ENCODE data around the gene C1R.

Gene C1R

GRCh38 chr12:7092229-7092985 is at the start of gene C1R:
C1R (minus strand) TSS chr12:7092445; CDS start chr12:7092388, 57 bp downstream.
- DNase-seq, result peak; percentile 25

DNA sequence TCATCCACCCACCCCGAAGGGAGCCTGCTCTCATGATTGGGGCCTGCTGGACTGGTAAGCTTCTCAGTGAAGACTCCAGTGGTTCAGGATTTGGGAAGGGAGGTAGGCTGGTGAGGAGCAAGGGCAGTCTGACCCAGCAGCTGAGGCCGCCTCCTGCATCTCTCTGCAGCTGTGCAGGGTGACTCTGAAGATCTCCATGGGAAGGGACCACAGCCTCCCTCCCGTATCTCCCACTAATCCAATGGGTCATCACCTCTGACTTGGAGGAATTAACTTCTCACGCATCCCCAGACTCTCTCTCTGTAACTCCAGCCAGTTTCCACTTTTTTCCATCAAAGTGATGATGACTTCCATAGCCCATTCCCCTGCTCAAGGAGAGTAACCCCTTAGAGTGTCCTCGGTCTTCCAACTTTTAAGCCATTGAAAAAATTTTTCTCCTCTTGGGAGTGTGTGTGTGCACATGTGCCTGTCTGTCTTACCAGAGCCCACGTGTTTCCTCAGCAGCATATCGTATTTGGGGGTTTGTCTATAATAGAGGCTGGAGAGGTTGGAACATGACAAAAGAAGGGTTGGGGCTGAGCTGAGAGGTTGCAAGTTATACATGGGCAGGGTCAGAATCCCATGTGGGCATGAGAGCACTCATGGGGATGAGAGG is 49.2 kb upstream of the C1R start:
- no peak for DNase-seq

DNA sequence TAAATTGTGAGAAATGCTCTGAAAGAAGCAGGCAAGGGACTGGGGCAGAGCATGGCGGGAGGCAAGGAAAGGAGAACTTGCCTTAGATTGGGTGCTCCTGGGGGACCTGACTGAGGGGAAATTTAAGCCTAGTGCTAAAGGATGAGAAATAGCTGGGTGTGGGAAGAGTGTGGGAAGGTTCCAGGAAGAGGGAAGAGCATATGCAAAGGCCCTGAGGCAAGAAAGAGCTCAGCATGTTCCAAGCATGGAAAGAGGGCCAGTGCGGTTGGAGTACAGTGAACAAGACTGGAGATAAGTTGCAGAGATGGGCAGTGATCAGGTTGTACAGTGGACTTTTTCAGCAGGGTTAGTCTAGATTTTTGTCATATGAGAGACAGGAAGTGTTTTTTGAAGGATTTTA is 47.0 kb upstream of the C1R start:
- DNase-seq, result no peak

GRCh38 chr12:7137908-7138307 is 45.7 kb upstream of the C1R start:
- no peak for DNase-seq

DNA sequence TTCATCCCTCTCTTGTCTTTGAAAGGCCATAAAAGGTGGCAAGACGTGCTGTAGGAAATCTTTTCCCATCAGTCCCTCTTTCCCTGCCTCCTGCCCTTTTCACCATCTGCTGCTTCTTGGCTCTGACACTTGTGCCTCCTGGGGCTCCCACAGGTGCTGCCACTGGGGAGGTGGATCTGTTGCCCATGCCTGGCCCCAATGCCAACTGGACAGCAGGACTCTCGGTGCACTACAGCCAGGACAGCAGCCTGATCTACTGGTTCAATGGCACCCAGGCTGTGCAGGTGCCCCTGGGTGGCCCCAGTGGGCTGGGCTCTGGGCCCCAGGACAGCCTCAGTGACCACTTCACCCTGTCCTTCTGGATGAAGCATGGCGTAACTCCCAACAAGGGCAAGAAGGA is 44.4 kb upstream of the C1R start:
- DNase-seq, result no peak

DNA sequence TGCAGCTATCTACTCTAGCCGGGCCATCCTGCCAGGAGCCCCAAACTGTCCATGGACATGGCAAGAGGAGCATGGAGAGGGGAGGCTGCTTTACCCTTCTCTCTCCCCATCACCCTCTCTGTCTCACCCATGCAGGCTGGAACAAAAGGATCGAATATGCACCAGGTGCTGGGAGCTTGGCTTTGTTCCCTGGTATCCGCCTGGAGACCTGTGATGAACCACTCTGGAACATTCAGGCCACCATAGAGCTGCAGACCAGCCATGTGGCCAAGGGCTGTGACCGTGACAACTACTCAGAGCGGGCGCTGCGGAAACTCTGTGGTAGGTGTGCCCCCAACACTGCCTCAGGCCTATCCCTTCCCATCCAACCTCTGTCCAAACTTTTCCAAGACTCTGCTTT is 43.8 kb upstream of the C1R start:
- DNase-seq, result no peak

GRCh38 chr12:7134396-7135166 is 42.3 kb upstream of the C1R start:
- no peak for DNase-seq

- DNase-seq, result no peak
Measured at GRCh38 chr12:7131502-7131866, 39.2 kb upstream of the C1R start.

DNA sequence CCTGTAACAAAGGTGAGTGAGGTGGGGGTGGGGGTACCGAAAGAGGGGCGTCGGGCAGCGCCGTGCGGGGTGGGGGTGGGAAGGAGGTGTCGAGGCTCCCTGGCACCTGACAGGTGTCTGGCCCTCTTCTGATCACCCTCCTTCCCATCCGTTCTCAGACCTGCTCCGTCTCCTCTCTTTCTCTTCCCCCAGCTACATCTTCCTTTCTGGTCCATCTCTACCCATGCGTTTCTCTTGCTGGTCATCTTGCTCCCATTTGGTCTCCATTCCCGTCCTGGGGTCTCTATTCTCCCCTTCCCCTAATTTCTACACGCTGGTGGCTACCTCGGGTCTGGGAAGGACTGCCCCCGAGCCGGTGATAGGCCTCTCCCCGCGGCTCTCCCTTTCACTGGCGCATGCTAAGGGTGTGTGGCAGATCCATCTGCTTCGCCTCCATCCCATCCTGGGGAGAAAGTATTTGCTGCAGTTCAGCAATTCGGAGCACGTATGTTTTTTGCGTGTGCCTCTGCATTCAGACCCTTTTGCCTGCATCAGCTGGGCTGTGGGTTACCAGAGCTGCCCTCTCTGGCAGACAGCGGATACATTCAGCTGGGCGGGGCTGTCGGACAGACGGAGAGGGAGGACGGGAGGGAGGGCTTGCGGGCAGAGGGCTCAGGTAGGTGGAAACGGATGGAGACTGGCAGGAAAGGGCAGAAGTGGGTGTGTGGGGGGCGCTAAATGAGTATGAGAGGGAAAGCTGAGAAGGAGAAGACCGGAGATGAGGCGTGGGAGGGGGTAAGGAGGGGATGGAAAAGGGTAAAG is 38.7 kb upstream of the C1R start:
- DNase-seq, result peak; percentile 25

GRCh38 chr12:7129872-7130691 is 37.8 kb upstream of the C1R start, which contains the start of gene CLSTN3:
CLSTN3 (plus strand) TSS chr12:7130371; CDS start chr12:7130649, 278 bp downstream.
- DNase-seq, result peak; percentile 82

DNA sequence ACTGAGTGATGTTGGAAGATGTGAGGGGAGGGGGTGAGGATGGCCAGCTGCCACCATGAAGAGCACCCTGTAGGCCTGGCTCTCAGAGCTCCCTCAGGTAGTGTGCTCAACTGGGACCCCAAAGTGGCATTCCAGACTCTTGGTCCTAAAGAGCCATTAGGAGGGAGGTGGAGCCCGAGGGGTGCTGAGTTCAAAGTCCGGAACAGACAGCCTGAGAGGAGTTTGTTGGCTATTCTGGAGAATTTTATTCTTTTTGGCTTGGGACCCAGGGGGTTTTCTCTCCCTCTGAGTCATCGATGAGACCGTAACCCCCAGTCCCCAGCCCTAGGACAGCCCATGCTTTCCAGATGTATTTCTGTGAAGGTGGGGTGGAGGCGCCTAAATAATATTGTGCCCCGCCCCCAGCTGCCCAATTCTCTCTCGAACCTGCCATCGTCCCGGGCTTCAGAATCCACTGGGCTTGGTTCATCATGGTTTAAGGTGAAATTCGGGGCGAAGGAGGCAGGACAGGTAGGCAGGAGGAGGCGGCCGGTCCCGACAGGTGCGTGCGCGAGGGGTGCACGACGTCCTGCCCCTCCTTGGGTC is 37.1 kb upstream of the C1R start:
- DNase-seq, result no peak

GRCh38 chr12:7128681-7129286 is 36.5 kb upstream of the C1R start, which contains the start of gene RBP5:
RBP5 (minus strand) TSS chr12:7128889; CDS start chr12:7128775, 114 bp downstream.
- no peak for DNase-seq

DNA sequence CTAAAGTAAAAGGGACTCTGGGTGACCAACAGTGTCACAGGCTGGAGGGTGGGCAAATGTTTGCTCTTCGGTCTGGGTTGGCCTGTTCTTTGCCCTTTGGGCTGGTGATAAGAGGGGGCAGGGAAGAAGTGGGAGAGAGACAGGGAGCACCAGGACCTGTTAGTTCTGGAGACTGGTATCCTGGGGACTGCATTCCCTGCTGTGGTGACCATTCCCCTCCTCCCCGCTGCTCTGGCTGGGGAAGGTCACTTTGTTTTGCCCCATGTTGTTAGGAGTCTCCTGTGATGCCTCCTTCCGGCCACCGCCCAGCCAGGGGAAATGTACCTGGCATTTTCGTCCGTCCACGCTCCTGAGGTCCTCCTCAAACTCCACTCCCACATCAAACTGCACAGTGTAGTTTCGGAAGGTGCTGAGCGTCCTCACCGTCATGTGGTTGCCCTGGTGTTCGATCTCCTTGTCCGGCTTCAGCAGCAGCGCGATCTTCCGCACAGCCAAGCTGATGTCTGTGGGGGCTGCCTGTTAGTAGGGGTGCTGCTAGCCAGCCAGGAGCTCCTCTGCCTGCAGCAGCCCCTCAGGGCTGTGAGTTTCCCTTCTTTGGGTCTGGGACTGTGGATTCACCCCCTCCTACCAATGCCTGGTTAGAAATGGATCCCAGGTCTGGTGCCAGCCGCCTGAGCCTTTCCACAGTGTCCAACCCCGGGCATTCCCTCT is 35.8 kb upstream of the C1R start:
- DNase-seq, result no peak

GRCh38 chr12:7125632-7126227 is 33.5 kb upstream of the C1R start:
- no peak for DNase-seq

GRCh38 chr12:7123806-7124522 is 31.7 kb upstream of the C1R start:
- no peak for DNase-seq

DNA sequence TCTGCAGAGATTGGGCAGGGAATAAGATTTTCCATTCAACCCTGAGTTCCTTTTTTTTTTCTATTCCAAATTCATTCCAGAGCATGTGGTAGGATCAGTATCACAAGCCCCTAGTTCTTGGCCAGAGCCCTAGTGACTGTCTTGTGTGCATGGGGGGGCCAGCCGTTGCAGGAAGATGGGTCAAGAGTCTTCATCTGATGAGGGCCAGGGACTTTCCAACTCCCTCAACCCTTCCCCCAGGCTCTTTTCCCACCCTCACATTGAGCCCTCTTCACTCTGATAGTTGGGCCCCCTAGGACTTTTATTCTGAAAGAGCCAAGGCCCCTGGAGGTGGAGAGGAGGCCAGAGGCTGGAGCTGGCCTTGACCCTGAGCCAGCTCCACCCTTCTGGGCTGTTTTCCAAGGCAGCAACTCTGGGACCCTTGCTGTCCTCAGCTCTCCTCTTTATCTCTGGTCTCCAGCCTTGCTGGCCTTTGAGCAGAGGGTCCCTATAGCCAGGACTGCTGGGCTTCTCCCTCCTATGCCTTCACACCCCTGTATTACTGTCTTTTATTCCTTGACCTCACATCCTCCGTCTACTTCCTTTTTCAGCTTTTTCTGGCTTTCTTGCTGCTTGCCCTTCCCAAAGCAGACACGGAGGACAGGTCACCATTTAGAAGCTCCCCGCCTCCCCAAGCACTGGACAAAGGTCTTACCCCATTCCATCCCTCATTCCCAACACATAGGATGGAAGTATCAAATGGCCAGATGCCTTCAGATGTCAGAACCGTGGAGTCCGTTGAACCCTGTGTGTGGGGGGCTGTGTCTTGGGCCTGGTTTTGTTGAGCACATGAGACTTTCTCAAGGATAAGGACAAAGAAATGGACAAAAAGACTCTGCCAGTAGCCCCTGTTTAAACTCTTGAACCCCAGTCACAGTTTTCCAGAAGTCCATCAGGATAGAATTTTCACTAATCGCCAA is 30.8 kb upstream of the C1R start:
- no peak for DNase-seq

- DNase-seq, result no peak
Measured at GRCh38 chr12:7121324-7121723, 29.1 kb upstream of the C1R start.

DNA sequence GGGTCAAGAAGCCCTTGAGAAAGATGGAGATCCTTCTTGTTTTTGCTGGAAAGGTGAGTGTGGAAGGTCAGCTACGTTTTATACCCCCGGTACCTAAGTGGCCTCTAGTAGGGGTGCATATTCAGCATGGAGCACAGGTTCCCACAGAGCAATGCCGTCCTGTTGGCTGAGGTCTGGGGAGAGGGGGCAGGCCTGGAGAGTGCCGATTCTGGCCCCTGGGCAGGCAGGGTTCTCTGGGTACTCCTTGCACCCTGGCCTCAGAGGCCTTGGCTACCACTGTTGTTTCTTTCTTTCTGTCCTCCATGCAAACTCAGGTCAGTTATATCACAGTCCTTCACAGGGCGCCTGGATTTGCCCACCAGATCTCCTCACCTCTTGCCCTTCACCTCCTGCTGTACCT is 27.9 kb upstream of the C1R start:
- no peak for DNase-seq

Measured in NCI-H2107 (cell line).